HL-60/S4 treated with phorbol 12-myristate 13-acetate at 8.2 ng/mL for 4 days and 3 days (cell line): ENCODE data around the gene UNC13C.

Source experiments
- in situ Hi-C: fragments of 300-500 bp; cut with MboI; formaldehyde crosslinking; loops from 2 replicates; pipeline ENCODE4 v1.15.0; 2022; ENCODE audit warnings: low sequenced_read_pairs

Gene UNC13C

GRCh38 chr15:54282228-54282836 is 304.1 kb downstream of the UNC13C start:
- in situ Hi-C loops, result no loop called here

DNA sequence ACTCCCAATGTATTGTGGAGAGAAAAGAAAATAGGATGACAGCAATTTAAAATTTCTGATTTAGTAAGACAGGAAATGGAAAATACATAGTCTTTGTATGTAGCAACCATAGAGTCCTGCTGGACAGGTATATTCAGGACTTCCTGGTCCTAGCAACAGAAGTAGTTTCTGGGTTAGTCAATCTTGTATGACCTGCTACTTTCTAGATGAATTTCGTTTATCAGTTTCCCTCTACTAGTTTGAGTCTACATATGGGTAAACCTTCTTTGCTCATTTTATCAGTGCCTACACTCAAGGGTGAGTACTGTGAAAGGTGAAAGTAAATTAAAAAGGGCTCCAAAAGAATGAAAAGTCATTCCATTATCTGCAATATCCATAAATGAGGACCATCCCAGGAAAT is 309.8 kb downstream of the UNC13C start:
- in situ Hi-C loops, result no loop called here

DNA sequence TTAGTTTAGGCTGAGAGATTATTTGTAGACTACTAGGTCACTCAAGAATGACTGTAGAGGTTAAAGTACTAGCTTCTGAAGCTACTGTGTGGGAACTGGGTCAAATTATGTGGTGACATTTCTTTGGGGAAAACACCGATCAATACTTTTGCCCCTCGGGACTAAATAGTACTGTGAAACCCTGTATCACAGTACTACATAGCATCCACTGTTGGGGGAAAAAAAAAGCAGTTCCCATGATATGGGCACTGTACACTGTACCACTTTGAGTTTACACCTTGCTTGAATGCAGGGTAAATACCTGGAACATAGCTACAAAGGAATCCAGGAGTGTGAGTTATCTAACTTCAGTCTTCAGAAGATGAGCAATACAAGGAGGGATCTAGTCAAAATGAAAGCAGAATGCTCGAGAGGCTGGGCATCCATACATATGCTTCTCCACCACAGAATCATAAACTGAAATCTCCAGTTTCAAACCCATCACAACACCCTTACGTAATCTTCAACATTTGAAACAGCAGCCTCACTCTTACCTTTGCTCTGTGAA is 311.4 kb downstream of the UNC13C start:
- in situ Hi-C loops, result no loop called here

DNA sequence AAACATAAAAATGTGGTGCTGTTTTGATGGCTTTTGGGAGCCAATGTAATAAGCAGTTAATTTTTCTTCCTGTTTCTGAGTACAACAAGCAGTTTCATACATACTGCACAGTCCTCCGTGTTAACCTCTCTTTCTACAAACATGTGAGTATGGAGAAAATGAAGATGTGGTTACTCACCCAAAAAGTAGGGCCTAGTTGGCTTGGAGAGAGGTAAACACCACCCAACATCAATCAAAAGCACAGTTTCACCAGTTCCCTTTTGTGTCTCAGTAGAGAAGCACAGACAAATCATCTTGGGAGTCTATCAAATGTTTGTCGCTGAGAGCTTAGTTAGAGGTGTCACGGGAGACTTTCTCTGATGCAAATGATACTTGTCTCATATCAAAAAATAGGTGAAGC is 320.2 kb downstream of the UNC13C start:
- in situ Hi-C loops, result no loop called here

DNA sequence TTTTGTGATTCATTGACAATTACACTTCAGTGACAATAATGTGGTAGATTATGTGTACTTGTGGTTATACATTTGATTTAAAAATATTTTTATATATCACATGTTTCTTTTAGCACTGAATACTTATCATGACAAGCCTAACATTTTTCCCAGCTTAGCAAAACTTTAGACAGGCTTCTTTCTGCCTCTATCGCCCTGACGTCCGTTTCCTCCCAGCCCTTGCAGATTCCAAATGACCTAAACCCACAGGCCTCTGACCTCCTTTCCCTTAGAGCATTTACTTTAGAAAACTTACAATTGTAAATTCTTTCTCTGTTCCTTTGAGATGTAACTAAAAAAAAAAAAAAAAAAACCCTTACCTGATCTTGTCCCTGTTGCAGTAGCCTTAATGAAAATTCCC is 326.1 kb downstream of the UNC13C start:
- in situ Hi-C loops, result no loop called here

GRCh38 chr15:54305138-54305537 is 326.9 kb downstream of the UNC13C start:
- in situ Hi-C loops, result no loop called here

DNA sequence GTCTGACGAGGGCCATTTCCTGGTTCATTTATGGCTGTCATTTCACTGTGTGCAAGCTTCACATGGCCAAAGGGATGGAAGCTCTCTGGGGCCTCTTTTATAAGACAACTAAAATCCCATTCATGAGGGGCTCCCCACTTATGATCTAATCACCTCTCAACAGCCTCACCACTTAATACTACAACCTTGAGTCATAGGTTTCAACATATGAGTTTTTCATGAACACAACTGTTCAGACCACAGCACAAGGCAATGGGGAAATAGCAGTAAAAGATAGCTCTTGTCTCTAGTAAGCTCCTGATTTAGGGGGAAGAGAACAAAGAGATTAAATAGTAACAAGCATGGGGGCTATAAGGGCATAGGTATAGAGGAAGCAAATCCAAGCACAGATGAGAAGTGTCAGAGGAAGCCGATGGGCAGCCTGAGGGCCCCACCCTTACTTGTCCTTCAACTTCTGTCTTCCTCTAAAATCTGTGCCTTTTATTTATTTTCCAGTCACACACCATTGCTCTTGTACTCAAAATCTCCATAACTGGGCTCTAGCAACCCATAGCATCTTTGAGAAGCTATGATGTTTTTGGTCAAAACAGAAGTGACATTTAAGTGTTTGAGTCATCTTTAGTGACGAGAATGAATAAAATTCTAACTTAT is 329.1 kb downstream of the UNC13C start:
- in situ Hi-C loops, result no loop called here

GRCh38 chr15:54307926-54308325 is 329.7 kb downstream of the UNC13C start:
- in situ Hi-C loops, result no loop called here

GRCh38 chr15:54312528-54312927 is 334.3 kb downstream of the UNC13C start:
- in situ Hi-C loops, result no loop called here

DNA sequence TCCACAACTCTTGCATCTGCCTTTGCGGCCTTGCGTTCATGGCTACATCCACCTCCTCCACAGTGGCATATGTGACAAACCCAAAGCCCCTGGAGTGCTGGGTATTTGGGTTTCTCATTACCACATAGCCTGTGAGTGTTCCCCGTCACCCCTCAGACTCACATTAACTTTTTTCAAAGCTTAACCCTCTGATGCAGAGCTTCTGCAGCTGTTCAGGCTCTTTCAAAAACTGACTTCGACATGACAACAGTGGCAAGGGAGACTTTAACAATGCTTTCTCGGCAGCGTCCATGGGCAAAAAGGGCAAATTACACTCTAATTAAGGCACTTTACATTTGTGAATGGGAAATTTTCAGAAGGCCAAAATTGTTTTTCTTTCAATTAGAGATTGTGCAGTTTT is 343.2 kb downstream of the UNC13C start:
- in situ Hi-C loops, result no loop called here

DNA sequence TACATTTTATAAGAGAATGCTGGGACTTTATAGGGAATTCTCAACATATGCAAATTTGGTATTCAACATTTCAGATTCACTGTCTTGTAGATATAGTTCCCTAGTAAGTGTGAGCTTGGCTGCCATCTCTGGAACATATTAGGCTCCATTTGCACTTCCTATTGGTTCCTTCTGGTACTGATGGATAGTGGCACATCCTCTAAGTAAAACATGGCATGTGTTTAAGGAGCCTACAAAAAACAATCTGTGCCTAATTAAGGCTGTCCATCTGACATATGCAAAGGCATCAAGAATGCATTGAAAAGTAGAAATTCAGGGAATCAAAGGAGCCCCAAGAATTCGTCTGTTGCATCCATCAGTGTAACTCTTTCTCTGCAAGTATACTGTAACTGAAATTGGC is 344.1 kb downstream of the UNC13C start:
- in situ Hi-C loops, result no loop called here

GRCh38 chr15:54345301-54345700 is 367.1 kb downstream of the UNC13C start:
- in situ Hi-C loops, result no loop called here

DNA sequence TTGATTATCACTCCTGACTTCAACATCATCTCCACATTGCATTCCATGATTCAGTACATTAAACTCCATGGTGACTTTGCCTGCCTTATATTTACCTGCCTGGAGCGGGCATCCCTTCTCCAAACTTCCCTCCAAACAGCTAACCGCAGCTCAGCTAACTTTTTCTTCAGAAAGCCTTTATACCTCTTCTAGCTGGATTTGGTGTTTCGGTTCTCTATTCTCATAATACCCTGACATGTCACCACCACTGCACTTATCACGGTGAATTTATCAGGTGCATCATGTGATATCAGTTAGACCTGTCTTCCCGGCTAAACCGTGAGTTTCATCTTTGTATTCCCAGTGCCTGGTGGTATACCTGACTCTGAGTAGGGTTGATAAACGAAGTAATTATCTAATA is 367.6 kb downstream of the UNC13C start:
- in situ Hi-C loops, result no loop called here

- in situ Hi-C loops, result no loop called here
These were observed 369.0 kb downstream of the UNC13C start for GRCh38 chr15:54347082-54347827.

GRCh38 chr15:54353726-54354125 is 375.5 kb downstream of the UNC13C start:
- in situ Hi-C loops, result no loop called here

- in situ Hi-C loops, result no loop called here
These were observed 376.1 kb downstream of the UNC13C start for GRCh38 chr15:54354341-54354740.

DNA sequence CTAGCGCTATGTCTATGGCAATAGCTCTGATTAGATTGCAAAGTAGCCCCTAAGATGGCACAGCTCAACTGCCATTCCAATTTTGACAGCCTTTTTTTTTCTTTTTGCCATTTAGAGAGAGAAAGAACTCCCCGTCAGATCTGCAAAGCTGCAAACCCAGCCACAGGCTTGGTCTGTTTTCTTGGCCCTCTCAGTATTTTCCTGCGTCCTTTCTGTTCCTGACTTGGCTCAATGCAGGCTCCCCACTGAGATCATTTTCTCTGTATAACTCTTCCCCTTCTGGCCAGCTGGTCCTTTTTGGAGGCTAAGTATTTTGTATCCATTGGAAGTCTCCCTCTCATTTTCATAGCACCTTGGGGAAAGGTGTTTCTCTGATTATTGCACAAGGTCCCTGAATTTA is 386.7 kb downstream of the UNC13C start:
- in situ Hi-C loops, result no loop called here

GRCh38 chr15:54373332-54373731 is 395.1 kb downstream of the UNC13C start:
- in situ Hi-C loops, result no loop called here

- in situ Hi-C loops, result no loop called here
These were observed 396.1 kb downstream of the UNC13C start for GRCh38 chr15:54374184-54374952.

DNA sequence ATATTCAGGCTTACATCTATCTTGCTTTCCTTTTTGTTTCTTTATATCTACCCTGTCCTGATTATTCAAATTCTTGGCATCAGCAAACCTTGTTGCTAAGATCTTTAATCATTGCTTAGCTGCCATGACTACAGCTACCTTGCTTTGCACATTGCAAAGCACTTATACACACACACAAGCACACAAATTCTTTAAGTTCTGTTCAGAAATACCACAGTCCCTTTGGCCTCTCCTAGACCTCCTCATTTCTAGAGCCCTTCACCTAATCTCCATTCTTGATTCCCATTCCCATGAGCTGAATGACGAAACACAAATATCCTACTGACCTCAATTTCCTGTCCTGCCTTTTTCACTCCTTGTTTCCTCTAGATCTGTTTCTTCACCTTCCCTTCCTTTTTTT is 409.6 kb downstream of the UNC13C start:
- in situ Hi-C loops, result no loop called here

DNA sequence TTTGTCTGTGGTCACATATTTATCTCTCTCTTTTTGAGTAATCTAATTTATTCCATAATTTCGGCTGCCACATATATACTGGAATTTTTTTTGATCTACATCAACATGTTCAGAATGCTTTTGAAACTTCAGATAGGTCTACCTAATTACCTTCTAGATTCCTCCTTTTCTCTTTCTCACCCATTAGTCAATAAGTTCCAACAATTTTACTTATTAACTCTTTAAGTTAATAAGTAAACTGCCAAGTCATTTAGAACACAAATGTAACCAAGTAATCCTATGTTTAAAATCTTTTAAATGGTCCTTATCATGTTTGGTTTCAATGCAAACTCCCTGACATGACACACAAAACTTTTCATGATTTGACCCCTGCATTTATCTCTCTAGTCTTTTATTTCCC is 410.5 kb downstream of the UNC13C start:
- in situ Hi-C loops, result no loop called here
